ENCODE data around the gene SLC25A36.

SLC25A36 gene

GRCh38 chr3:140899363-140899762 is 42.3 kb upstream of the SLC25A36 start:
- no peaks in the 10 kb centered on the region for H3K79me1 ChIP-seq (ENCODE audit: low read depth, low read length)
- H2BK15ac ChIP-seq (ENCODE audit: low read length) = no peak overlapping the region
- H3K27me3 ChIP-seq (ENCODE audit: control insufficient read depth in 3 of 3, insufficient read depth in 3 of 3, low read depth in 1 of 3, low read length in 3 of 3) = no peaks in the 10 kb centered on the region
- H4K8ac ChIP-seq (ENCODE audit: low read depth, low read length) = no peak overlapping the region
- no peak overlapping the region for H3K4ac ChIP-seq (ENCODE audit: low read length)
- no peak overlapping the region for H2BK120ac ChIP-seq (ENCODE audit: low read depth, low read length)
- DNase-seq (ENCODE audit: low spot score) = no peak
- H4K91ac ChIP-seq (ENCODE audit: low read depth, low read length, poor library complexity) = no peak overlapping the region
- no peak overlapping the region for H3K9ac ChIP-seq (ENCODE audit: low read depth, low read length, poor library complexity)
- H3K4me2 ChIP-seq (ENCODE audit: insufficient read depth, low read length, poor library complexity, severe bottlenecking) = no peak overlapping the region
- no peak overlapping the region for H2AK5ac ChIP-seq (ENCODE audit: low read depth, low read length)
- WGBS, 2 donors (ENCODE audit: extremely low coverage in 2 of 2, insufficient read length in 2 of 2, insufficient replicate concordance in 1 of 2) = no CpG with 5 or more reads among the region's 1 CpG
- no peak overlapping the region for H2AFZ ChIP-seq (ENCODE audit: low read length)
- no peak overlapping the region for H3K18ac ChIP-seq (ENCODE audit: low read length)
- H3K9me3 ChIP-seq (replicated peaks in 1 of 2; ENCODE audit: control insufficient read depth in 2 of 2, insufficient read depth in 1 of 2, low read depth in 1 of 2, low read length in 2 of 2) = no peaks in the 10 kb centered on the region
- no peak overlapping the region for H2BK5ac ChIP-seq (ENCODE audit: low read length)
- no peak overlapping the region for H3K27ac ChIP-seq (replicated peaks; ENCODE audit: low read length)
- no peaks in the 10 kb centered on the region for H3K4me1 ChIP-seq (ENCODE audit: control insufficient read depth in 2 of 2, insufficient read depth in 1 of 2, low read depth in 1 of 2, low read length in 2 of 2)
- no peak overlapping the region for H3K14ac ChIP-seq (ENCODE audit: low read length)
- no peak overlapping the region for H3K4me3 ChIP-seq (ENCODE audit: low read length in 2 of 2)
- H3K23ac ChIP-seq (ENCODE audit: low read depth, low read length, poor library complexity) = no peak overlapping the region
- H3K36me3 ChIP-seq (replicated peaks in 1 of 2; ENCODE audit: control insufficient read depth in 2 of 2, insufficient read depth in 2 of 2, low read length in 2 of 2) = no peaks in the 10 kb centered on the region
- H2BK12ac ChIP-seq (ENCODE audit: low read length) = no peak overlapping the region

GRCh38 chr3:140902791-140903190 is 38.8 kb upstream of the SLC25A36 start:
- Histone ChIP-seq H3K4ac (ENCODE audit: low read length) (no peak overlapping the region), H2BK12ac (ENCODE audit: low read length) (no peak overlapping the region), H3K36me3 (replicated peaks in 1 of 2; ENCODE audit: control insufficient read depth in 2 of 2, insufficient read depth in 2 of 2, low read length in 2 of 2) (no peaks in the 10 kb centered on the region), H3K18ac (ENCODE audit: low read length) (no peak overlapping the region), H3K4me3 (ENCODE audit: low read length in 2 of 2) (no peak overlapping the region), H3K9me3 (replicated peaks in 1 of 2; ENCODE audit: control insufficient read depth in 2 of 2, insufficient read depth in 1 of 2, low read depth in 1 of 2, low read length in 2 of 2) (no peaks in the 10 kb centered on the region), H3K27ac (replicated peaks; ENCODE audit: low read length) (no peak overlapping the region), H2BK15ac (ENCODE audit: low read length) (no peak overlapping the region), H3K14ac (ENCODE audit: low read length) (no peak overlapping the region), H2AFZ (ENCODE audit: low read length) (no peak overlapping the region), H3K27me3 (ENCODE audit: control insufficient read depth in 3 of 3, insufficient read depth in 3 of 3, low read depth in 1 of 3, low read length in 3 of 3) (peaks cover 0 to 7% (median 0%) of the 10 kb centered on the region in 3 experiments), H4K91ac (ENCODE audit: low read depth, low read length, poor library complexity) (no peak overlapping the region), H2BK5ac (ENCODE audit: low read length) (no peak overlapping the region), H2AK5ac (ENCODE audit: low read depth, low read length) (no peak overlapping the region), H3K23ac (ENCODE audit: low read depth, low read length, poor library complexity) (no peak overlapping the region), H3K4me2 (ENCODE audit: insufficient read depth, low read length, poor library complexity, severe bottlenecking) (no peak overlapping the region), H3K9ac (ENCODE audit: low read depth, low read length, poor library complexity) (no peak overlapping the region), H2BK120ac (ENCODE audit: low read depth, low read length) (no peak overlapping the region), H4K8ac (ENCODE audit: low read depth, low read length) (no peak overlapping the region), H3K4me1 (ENCODE audit: control insufficient read depth in 2 of 2, insufficient read depth in 1 of 2, low read depth in 1 of 2, low read length in 2 of 2) (no peaks in the 10 kb centered on the region), H3K79me1 (ENCODE audit: low read depth, low read length) (no peaks in the 10 kb centered on the region)
- no peak for DNase-seq (ENCODE audit: low spot score)

- no peak overlapping the region for H3K18ac ChIP-seq (ENCODE audit: low read length)
- no peak for DNase-seq (ENCODE audit: low spot score)
- H3K4me1 ChIP-seq (ENCODE audit: control insufficient read depth in 2 of 2, insufficient read depth in 1 of 2, low read depth in 1 of 2, low read length in 2 of 2) = no peaks in the 10 kb centered on the region
- H2BK15ac ChIP-seq (ENCODE audit: low read length) = no peak overlapping the region
- H3K27ac ChIP-seq (replicated peaks; ENCODE audit: low read length) = no peak overlapping the region
- no peaks in the 10 kb centered on the region for H3K36me3 ChIP-seq (replicated peaks in 1 of 2; ENCODE audit: control insufficient read depth in 2 of 2, insufficient read depth in 2 of 2, low read length in 2 of 2)
- no peak overlapping the region for H3K23ac ChIP-seq (ENCODE audit: low read depth, low read length, poor library complexity)
- no peak overlapping the region for H3K14ac ChIP-seq (ENCODE audit: low read length)
- no peak overlapping the region for H2AK5ac ChIP-seq (ENCODE audit: low read depth, low read length)
- H3K4me2 ChIP-seq (ENCODE audit: insufficient read depth, low read length, poor library complexity, severe bottlenecking) = no peak overlapping the region
- H2BK5ac ChIP-seq (ENCODE audit: low read length) = no peak overlapping the region
- no peak overlapping the region for H3K9ac ChIP-seq (ENCODE audit: low read depth, low read length, poor library complexity)
- H2AFZ ChIP-seq (ENCODE audit: low read length) = no peak overlapping the region
- H3K79me1 ChIP-seq (ENCODE audit: low read depth, low read length) = no peaks in the 10 kb centered on the region
- no peak overlapping the region for H3K4ac ChIP-seq (ENCODE audit: low read length)
- no peak overlapping the region for H4K8ac ChIP-seq (ENCODE audit: low read depth, low read length)
- no peak overlapping the region for H2BK120ac ChIP-seq (ENCODE audit: low read depth, low read length)
- no peak overlapping the region for H2BK12ac ChIP-seq (ENCODE audit: low read length)
- H3K9me3 ChIP-seq (replicated peaks in 1 of 2; ENCODE audit: control insufficient read depth in 2 of 2, insufficient read depth in 1 of 2, low read depth in 1 of 2, low read length in 2 of 2) = no peaks in the 10 kb centered on the region
- H3K27me3 ChIP-seq (ENCODE audit: control insufficient read depth in 3 of 3, insufficient read depth in 3 of 3, low read depth in 1 of 3, low read length in 3 of 3) = peaks cover 0 to 7% (median 0%) of the 10 kb centered on the region in 3 experiments
- no peak overlapping the region for H3K4me3 ChIP-seq (ENCODE audit: low read length in 2 of 2)
- no peak overlapping the region for H4K91ac ChIP-seq (ENCODE audit: low read depth, low read length, poor library complexity)
These were observed 38.4 kb upstream of the SLC25A36 start for GRCh38 chr3:140903196-140903595.

GRCh38 chr3:140904521-140904920 is 37.1 kb upstream of the SLC25A36 start:
- no peaks in the 10 kb centered on the region for H3K36me3 ChIP-seq (replicated peaks in 1 of 2; ENCODE audit: control insufficient read depth in 2 of 2, insufficient read depth in 2 of 2, low read length in 2 of 2)
- H2BK5ac ChIP-seq (ENCODE audit: low read length) = no peak overlapping the region
- H4K91ac ChIP-seq (ENCODE audit: low read depth, low read length, poor library complexity) = no peak overlapping the region
- no peak overlapping the region for H3K27ac ChIP-seq (replicated peaks; ENCODE audit: low read length)
- no peak overlapping the region for H4K8ac ChIP-seq (ENCODE audit: low read depth, low read length)
- no peak overlapping the region for H2AK5ac ChIP-seq (ENCODE audit: low read depth, low read length)
- H3K9ac ChIP-seq (ENCODE audit: low read depth, low read length, poor library complexity) = no peak overlapping the region
- H3K4me3 ChIP-seq (ENCODE audit: low read length in 2 of 2) = no peak overlapping the region
- peaks cover 0 to 7% (median 0%) of the 10 kb centered on the region in 3 experiments for H3K27me3 ChIP-seq (ENCODE audit: control insufficient read depth in 3 of 3, insufficient read depth in 3 of 3, low read depth in 1 of 3, low read length in 3 of 3)
- WGBS, 2 donors (ENCODE audit: extremely low coverage in 2 of 2, insufficient read length in 2 of 2, insufficient replicate concordance in 1 of 2) = no CpG with 5 or more reads among the region's 1 CpG
- no peak overlapping the region for H3K4ac ChIP-seq (ENCODE audit: low read length)
- H3K14ac ChIP-seq (ENCODE audit: low read length) = no peak overlapping the region
- no peak overlapping the region for H3K23ac ChIP-seq (ENCODE audit: low read depth, low read length, poor library complexity)
- no peak for DNase-seq (ENCODE audit: low spot score)
- H3K79me1 ChIP-seq (ENCODE audit: low read depth, low read length) = no peaks in the 10 kb centered on the region
- no peaks in the 10 kb centered on the region for H3K4me1 ChIP-seq (ENCODE audit: control insufficient read depth in 2 of 2, insufficient read depth in 1 of 2, low read depth in 1 of 2, low read length in 2 of 2)
- no peak overlapping the region for H2BK15ac ChIP-seq (ENCODE audit: low read length)
- H3K4me2 ChIP-seq (ENCODE audit: insufficient read depth, low read length, poor library complexity, severe bottlenecking) = no peak overlapping the region
- H3K18ac ChIP-seq (ENCODE audit: low read length) = no peak overlapping the region
- no peak overlapping the region for H2AFZ ChIP-seq (ENCODE audit: low read length)
- no peaks in the 10 kb centered on the region for H3K9me3 ChIP-seq (replicated peaks in 1 of 2; ENCODE audit: control insufficient read depth in 2 of 2, insufficient read depth in 1 of 2, low read depth in 1 of 2, low read length in 2 of 2)
- no peak overlapping the region for H2BK120ac ChIP-seq (ENCODE audit: low read depth, low read length)
- H2BK12ac ChIP-seq (ENCODE audit: low read length) = no peak overlapping the region

Measured in neuronal stem cell (in vitro differentiated cells).